Raji (cell line): ENCODE measurements around the gene STRN3.

Experiments
- POLR2A ChIP-seq: IDR thresholded peaks from 2 replicates; pipeline ENCODE4 v1.6.1; 2011; ENCODE audit warnings: low read depth, low read length, control low read depth; ENCODE audit not compliant: insufficient read depth

The STRN3 gene

DNA sequence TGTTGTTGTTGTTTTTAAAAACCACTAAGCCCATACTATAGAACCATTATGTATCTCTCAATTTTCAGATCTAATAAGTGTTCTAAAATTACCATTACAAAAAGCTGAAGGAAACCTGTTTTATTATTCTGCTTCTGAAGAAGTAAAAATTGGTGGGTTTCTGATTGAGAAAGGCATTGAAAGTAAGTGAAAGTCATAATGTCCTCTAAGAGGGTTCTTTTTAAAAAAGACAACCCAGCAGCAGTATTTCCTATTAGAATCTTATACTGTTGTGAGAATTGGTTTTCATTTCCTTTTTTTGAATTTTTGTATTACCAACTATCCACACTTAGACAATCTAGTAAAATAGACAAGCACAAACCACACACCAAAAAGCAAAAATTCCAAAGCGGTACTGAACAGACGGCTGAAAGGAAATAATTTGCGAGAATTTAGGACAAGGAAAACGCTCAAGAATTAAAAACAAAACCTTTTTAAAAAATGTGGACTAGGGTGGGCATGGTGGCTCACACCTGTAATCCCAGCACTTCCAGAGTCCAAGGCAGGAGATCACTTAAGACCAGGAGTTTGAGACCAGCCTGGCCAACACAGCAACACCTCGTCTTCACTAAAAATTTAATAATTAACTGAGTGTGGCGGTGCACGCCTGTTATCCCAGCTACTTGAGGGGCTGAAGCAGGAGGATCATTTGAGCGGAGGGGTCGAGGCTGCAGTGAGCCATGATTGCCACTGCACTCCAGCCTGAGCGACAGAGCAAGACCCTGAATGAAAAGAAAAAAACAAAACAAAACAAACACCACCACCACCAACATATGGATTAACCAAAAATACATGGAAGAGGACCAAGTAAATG lies 67.4 kb downstream of the STRN3 start:
- TF ChIP-seq POLR2A = no peak

DNA sequence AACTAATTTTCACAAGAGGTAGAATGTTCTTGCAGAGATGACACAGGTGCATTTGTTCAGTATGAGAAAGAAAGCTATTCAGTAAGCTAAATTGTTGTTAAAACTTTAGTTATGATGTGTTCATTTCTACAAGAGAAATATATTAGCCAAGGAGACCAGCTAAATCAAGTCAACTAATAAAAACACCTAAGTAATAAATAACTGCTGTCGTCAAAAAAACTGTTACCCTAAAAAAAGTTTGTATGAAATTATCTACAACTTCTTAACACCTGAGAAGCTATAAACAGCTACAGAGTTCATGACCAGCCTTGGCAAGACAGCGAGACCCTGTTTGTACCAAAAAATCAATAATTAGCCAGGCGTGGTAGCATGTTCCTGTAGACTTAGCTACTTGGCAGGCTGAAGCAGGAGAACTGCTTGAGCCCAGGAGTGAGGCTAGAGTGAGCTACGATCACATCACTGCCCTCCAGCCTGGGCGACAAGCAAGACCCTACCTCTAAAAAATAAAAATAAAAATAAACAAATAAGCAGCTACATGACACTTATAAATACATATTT lies 68.3 kb downstream of the STRN3 start:
- TF ChIP-seq POLR2A = no peak

DNA sequence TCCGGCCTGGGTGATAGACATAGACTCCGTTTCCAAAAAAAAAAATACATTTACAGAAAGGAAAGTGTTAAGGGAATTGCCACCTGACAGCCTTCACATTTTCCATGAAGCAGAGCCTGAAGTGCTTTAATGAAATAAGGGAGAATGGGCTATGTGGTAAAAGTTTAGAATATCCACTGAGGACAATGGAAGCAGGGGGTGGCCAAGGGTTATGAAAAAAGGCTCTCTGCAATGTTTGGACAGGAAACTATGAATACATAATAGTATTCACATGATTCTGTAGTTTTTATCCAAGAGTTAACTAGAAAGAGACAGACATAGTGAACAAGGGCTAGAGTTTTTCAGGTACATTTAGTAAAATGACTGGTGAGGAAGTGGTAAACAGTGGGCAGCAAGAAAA lies 76.5 kb downstream of the STRN3 start:
- TF ChIP-seq POLR2A = no peak

DNA sequence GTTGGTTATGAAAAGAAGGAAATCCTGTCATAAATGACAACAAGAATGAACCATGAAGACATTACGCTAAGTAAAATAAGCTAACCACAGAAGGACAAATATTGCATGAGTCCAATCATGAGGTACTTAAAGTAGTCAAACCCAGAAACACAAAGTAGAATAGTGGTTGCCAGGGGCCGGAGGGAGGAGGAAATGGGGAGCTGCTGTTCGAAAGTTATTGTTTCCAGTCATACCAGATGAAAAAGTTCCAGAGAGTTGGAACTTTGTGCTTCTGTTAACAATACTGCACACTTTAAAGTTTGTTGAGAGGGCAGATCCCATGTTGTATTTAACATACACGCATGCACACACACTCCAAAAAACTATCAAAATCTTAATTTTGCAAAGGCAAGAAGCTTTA lies 82.5 kb downstream of the STRN3 start:
- no peak for TF ChIP-seq POLR2A

GRCh38 chr14:30940886-30941285 lies 85.3 kb downstream of the STRN3 start:
- no peak for TF ChIP-seq POLR2A

- no peak for TF ChIP-seq POLR2A
Measured at GRCh38 chr14:30938617-30939016, 87.6 kb downstream of the STRN3 start.

GRCh38 chr14:30935445-30935844 lies 90.7 kb downstream of the STRN3 start:
- TF ChIP-seq POLR2A = no peak

DNA sequence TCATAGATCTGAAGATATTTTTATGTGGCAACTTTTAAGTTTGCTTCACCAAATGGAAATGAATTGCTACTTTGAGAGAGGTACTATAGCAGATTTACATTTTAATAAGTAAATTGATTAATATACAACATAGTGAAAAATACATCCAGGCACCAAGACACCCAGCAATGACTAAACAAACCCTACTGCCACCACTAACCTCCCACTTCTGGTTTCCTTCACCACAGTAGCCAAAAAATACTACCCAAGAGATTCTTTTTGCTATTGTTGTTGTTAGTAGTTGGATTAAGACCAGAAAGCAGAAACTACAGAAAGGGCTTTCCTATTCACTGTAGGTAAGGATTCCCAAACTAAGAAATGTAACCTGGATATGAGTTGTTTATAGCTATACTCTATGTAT lies 97.7 kb downstream of the STRN3 start:
- TF ChIP-seq POLR2A = no peak

GRCh38 chr14:30925254-30925653 lies 100.9 kb downstream of the STRN3 start:
- no peak for TF ChIP-seq POLR2A

DNA sequence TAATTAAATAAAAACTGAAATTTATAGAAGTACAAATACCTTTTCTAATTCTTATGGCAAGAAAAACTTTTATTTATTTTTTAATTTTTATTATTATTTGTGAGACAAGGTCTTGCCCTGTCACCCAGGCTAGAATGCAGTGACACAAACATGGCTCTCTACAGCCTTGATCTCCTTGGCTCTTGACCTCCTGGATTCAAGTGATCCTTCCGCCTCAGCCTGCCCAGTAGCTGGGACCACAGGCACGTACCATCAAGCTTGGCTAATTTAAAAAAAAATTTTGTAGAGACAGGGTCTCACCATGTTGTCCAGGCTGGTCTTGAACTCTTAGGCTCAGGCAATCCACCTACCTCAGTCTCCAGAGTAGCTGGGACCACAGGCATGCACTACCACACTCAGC lies 104.4 kb downstream of the STRN3 start:
- TF ChIP-seq POLR2A = no peak

DNA sequence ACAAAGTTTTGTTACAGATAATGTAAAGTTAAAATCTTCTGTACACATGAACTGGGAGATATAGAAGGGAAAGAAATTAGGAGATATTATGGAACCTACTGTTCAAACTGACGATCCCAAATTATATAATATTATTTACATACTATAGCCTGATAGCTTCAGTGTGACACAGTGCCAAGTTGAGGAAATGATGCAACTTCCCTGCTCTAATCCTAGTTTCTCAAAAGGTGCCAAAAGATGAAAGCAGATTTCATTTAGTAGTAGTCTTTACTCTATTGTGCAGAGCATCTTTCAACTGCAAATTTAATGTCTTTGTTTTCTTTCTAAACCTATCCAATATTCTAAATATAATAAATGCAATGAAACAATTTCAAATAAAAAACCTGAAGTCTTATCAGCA lies 104.9 kb downstream of the STRN3 start:
- no peak for TF ChIP-seq POLR2A

DNA sequence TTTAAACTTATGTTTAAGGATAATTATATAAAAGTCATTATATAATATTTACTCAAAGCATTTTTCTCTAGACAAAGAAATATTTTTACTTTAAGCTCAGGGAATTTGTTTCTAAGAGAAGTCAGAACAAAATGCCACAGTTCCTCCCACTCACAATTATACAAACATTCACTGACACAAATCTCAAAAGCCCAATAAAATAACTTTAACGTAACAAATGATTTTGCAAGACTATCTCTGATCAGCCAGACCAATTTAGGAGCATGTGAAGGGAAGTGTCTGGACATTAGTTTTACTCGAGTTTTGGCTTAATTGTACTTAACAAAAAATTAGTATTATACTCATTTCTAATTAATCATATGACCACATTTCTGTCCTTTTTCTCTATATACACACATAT lies 110.6 kb downstream of the STRN3 start:
- TF ChIP-seq POLR2A = no peak

DNA sequence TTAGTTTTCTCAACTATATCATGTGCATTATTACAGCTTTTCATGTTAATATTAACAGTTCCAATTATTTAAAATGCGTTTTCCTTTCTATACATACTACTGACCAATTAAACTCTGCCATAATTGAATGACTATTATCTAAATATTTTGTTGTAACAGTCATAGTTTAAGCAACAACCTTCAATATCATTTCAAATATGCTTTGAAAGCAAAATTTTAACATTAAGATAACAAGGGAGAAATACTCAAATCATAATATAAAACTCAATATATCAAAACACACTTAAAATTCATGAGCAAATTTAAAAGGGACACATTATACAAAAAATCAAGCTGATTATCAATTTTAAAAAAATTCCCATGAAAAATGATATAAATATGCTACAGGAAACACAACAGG lies 111.4 kb downstream of the STRN3 start:
- TF ChIP-seq POLR2A = no peak

- no peak for TF ChIP-seq POLR2A
Measured at GRCh38 chr14:30908826-30909225, 117.4 kb downstream of the STRN3 start.

DNA sequence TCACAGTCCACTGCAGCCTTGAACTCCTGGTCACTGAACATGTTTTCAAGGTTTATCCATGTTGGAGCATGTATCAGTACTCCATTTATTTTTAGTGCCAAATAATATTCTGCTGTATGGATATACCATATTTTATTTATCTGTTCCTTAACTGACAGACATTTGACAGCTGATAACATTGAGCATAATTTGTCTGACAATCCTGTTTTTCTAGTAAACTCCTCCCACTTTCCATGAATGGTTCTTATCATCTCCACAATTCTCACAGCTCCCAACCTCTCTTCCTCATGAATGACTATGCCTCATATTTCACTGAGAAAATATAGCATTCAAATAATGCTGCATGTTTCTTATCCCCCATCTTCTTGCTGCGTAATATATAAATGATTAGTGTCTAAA lies 118.5 kb downstream of the STRN3 start:
- no peak for TF ChIP-seq POLR2A

DNA sequence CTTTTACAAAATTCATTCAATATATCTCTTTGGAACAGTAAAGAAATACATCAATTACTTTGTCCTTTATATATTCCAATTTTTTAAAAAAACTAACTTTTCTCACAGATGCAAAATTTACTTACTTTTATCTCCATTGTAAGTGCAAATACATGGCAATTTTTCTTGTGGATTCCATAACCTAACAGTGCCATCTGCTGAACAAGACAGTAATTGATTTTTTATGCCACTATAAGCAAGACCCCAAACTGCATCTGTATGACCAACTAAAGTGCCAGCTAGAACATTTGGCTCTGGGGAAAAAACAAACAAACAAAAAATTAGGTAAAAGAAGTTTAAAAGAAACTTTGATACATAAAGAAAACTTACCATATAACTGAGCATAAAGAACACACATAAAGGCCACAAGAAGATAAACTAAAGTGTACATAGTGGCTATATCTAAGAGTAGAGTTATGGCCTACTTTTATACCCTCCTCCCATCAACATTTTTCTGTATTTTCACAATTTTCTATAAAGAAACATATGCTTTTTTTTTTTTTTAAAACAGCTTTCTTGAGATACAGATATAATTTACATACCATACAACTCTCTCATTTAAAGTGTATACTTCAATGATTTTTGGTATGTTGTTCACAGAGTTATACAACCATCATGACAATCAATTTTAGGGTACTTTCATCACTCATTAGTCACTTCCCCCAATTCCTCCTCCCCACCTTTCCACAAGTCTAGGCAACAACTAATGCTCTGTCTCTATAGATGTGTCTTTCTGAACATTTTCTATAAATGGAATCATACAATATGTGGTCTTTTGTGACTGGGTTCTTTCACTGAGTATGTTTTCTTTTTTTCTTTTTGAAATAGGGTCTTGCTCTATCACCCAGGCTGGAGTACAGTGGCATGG lies 119.2 kb downstream of the STRN3 start:
- TF ChIP-seq POLR2A = no peak
